Prostate gland (tissue), 2 donors: ENCODE measurements around the gene B3GLCT.
"Not testable (repeated sequence)": the region's sequence is repeated elsewhere in the genome, so short reads cannot be mapped to it uniquely, and the experiment has no call there.

Source experiments
- CTCF ChIP-seq, 4 experiments: fragments of 200-600 bp in 2 of 4; fragments of 450-650 bp in 2 of 4; sonication (generic) in 2 of 4; IDR thresholded peaks; 1 replicate in 3 of 4; 2 replicates in 1 of 4; pipeline ENCODE4 v1.5.1; 2016 to 2019; ENCODE audit warnings: antibody characterized with exemption in 4 of 4, mild to moderate bottlenecking in 2 of 4, moderate library complexity in 2 of 4
- POLR2AphosphoS5 ChIP-seq: sonication (generic); formaldehyde crosslinking; IDR thresholded peaks from one replicate; pipeline ENCODE4 v1.6.1; 2017; ENCODE audit warnings: antibody characterized with exemption

GRCh38 chr13:31177813-31178495 is 21.8 kb upstream of the B3GLCT start:
- not testable (repeated sequence) for TF ChIP-seq CTCF (IDR thresholded peaks at IDR 0.05); POLR2AphosphoS5
